Chondrocyte (in vitro differentiated cells): ENCODE measurements around the gene SLC1A3. TPM values are rescaled to one million over a fixed set of nuclear protein-coding genes. Genes with fewer than 3 reads are reported as not detected.
"Not testable (repeated sequence)": the region's sequence is repeated elsewhere in the genome, so short reads cannot be mapped to it uniquely, and the experiment has no call there.

ENCODE experiments used
- DNase-seq: peaks from one replicate; pipeline ENCODE4 v3.0.0; 2021; ENCODE audit warnings: mixed read lengths, low spot score
- H3K27ac Mint-ChIP-seq: one replicate; pipeline ENCODE4 v1.8.0; 2021; ENCODE audit warnings: mild to moderate bottlenecking, moderate library complexity, mixed read lengths; ENCODE audit not compliant: unreplicated experiment
- H3K27me3 Mint-ChIP-seq: 2 replicates; pipeline ENCODE4 v1.8.0; 2021; ENCODE audit warnings: low read depth, mixed read lengths
- H3K36me3 Mint-ChIP-seq: 2 replicates; pipeline ENCODE4 v1.8.0; 2021; ENCODE audit warnings: low read depth, mixed read lengths
- H3K4me1 Mint-ChIP-seq: 2 replicates; pipeline ENCODE4 v1.8.0; 2021; ENCODE audit warnings: low read depth, mild to moderate bottlenecking, mixed read lengths
- H3K4me3 Mint-ChIP-seq: one replicate; pipeline ENCODE4 v1.8.0; 2021; ENCODE audit warnings: mild to moderate bottlenecking, moderate library complexity, mixed read lengths; ENCODE audit not compliant: unreplicated experiment
- H3K9me3 Mint-ChIP-seq: 2 replicates; pipeline ENCODE4 v1.8.0; 2021; ENCODE audit warnings: low read depth, mixed read lengths
- total RNA-seq: library from RNA; stranded (reverse); gene quantifications from 3 replicates; pipeline ENCODE4 v1.2.1, GENCODE V29; 2021
- TF ChIP-seq, protein P1 (sequence below): fragments of 200-600 bp; sonication (generic); IDR thresholded peaks from 2 replicates; pipeline ENCODE4 v1.5.0; 2021; ENCODE audit warnings: antibody characterized with exemption, mild to moderate bottlenecking, moderate library complexity

The SLC1A3 gene
- total RNA-seq, 1 donor from 2014 or later: 1.8 TPM

DNA sequence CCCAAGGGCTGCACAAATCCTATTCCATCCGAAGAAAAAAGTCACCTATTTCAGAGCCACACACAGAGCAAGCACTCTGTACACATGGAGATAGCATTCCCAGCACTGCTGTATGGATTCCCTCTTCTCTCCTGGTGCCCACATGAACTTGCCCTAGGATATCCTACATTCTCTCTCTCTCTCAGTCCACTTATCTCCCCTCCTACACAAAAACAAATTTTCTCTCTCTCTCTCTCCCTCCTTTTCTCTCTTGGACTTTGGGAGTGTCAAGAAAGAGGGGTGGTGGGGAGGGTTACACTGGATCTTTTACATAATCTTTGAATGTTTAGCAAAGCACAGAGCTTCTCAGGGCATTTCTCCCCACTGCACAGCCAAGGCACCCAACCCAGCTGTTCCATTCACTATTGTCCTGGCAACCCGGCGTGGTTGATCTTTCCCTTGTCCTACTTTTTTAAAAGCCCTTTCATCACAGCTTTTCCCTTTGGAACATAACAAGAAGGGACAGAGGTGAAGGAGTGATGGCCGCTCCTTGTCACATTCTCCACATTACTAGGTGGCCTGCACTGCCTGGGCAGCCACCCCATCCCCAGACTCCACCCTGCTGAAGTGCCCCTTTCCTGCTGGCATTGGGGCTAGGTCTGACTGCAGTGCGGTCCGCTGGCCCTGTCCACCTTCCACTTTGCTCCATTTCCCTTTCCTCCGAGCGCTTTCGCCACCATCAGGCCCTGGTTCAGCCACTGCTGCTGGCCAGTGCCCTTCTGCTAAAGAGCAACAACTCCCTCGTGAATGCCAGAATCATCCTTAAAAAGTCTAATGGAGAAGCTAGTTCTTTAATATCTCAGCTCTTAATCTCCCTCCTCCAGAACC, 22.2 kb upstream of the SLC1A3 start:
- Mint-ChIP-seq H3K4me1 (no peaks in the 10 kb centered on the region), H3K27ac (no peak overlapping the region), H3K36me3 (no peaks in the 10 kb centered on the region), H3K4me3 (no peak overlapping the region), H3K9me3 (no peaks in the 10 kb centered on the region), H3K27me3 (peaks cover 25% of the 10 kb centered on the region)
- no peak for DNase-seq
- TF ChIP-seq, protein P1, sequence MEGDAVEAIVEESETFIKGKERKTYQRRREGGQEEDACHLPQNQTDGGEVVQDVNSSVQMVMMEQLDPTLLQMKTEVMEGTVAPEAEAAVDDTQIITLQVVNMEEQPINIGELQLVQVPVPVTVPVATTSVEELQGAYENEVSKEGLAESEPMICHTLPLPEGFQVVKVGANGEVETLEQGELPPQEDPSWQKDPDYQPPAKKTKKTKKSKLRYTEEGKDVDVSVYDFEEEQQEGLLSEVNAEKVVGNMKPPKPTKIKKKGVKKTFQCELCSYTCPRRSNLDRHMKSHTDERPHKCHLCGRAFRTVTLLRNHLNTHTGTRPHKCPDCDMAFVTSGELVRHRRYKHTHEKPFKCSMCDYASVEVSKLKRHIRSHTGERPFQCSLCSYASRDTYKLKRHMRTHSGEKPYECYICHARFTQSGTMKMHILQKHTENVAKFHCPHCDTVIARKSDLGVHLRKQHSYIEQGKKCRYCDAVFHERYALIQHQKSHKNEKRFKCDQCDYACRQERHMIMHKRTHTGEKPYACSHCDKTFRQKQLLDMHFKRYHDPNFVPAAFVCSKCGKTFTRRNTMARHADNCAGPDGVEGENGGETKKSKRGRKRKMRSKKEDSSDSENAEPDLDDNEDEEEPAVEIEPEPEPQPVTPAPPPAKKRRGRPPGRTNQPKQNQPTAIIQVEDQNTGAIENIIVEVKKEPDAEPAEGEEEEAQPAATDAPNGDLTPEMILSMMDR: no peak

- H3K27me3 Mint-ChIP-seq: peaks cover 25% of the 10 kb centered on the region
These were observed 20.7 kb upstream of the SLC1A3 start for GRCh38 chr5:36585701-36586100.

GRCh38 chr5:36587354-36587753, 19.1 kb upstream of the SLC1A3 start:
- no peak for DNase-seq
- TF ChIP-seq, protein P1: no peak
- Mint-ChIP-seq H3K27ac (no peak overlapping the region), H3K4me1 (peaks cover 13% of the 10 kb centered on the region), H3K9me3 (no peaks in the 10 kb centered on the region), H3K27me3 (peaks cover 22% of the 10 kb centered on the region), H3K36me3 (no peaks in the 10 kb centered on the region), H3K4me3 (no peak overlapping the region)

More at GRCh38 chr5:36585701-36586100, 20.7 kb upstream of the SLC1A3 start:
- Mint-ChIP-seq H3K9me3 (no peaks in the 10 kb centered on the region), H3K36me3 (no peaks in the 10 kb centered on the region), H3K4me1 (peaks cover 6% of the 10 kb centered on the region), H3K27ac (no peak overlapping the region), H3K4me3 (no peak overlapping the region)
- TF ChIP-seq, protein P1: no peak
- no peak for DNase-seq

- H3K27ac Mint-ChIP-seq, H3K4me3 Mint-ChIP-seq, H3K36me3 Mint-ChIP-seq, H3K9me3 Mint-ChIP-seq, DNase-seq: not testable (repeated sequence)
- Mint-ChIP-seq H3K4me1 (peaks cover 13% of the 10 kb centered on the region), H3K27me3 (peaks cover 14% of the 10 kb centered on the region)
These were observed 16.7 kb upstream of the SLC1A3 start for GRCh38 chr5:36589735-36590134.

DNA sequence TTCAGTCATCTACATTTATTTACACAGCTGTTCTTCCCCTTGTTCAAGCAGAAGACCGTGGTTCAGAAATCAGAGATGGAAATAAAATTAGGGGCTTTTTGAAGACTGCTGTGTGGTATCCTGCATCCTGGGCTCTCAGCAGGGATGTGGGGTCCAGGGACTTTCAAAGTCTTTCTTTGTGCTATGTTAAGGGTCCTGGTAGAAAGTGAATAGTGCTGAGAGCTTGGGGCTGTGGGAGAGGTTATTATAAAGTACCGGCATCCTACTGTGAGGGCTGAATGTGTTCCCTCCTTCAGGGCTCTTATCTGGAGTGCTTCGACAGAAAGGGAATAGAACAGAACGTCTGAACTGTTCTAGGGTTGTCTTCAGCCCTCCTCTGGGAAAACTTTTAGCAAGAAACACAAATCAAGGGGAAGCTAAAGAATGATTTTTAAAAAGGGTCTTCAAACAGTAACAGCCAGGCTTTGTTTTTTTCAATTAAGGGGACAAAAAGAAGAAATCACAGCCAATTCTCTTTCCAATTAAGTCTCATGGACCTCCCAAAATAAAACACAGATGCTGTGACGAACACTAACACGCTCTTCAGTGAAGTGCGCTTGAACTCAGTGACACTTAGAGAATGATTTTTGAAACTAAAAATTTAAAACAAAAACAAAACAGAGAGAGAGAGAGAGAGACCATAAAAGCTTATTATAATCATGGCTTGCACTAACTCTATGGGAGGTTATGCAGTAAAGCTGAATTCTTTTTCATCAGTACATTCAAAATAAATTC, 15.7 kb upstream of the SLC1A3 start:
- Mint-ChIP-seq H3K9me3 (no peaks in the 10 kb centered on the region), H3K4me1 (peaks cover 13% of the 10 kb centered on the region), H3K4me3 (no peak overlapping the region), H3K36me3 (no peaks in the 10 kb centered on the region), H3K27ac (peak overlapping the region; percentile 57), H3K27me3 (peaks cover 7% of the 10 kb centered on the region)
- DNase-seq: no peak
- TF ChIP-seq, protein P1: no peak
